Brain pericyte (primary cell): ENCODE data around the gene B3GNT9.
A peak's percentile ranks its signal among the peaks of the same experiment; 100 is the strongest.

Experiments used
- DNase-seq: peaks from one replicate; pipeline ENCODE4 v3.0.0-alpha.2; 2012; ENCODE audit warnings: low read depth, low spot score

The B3GNT9 gene

GRCh38 chr16:67150833-67151396 is at the start of gene B3GNT9:
Gene B3GNT9 (minus strand): TSS chr16:67150998. CDS start chr16:67150485, 513 bp downstream.
- DNase-seq, result no peak

- no peak for DNase-seq
These were observed 49.7 kb upstream of the B3GNT9 start for GRCh38 chr16:67200491-67200890.

- no peak for DNase-seq
These were observed 49.0 kb upstream of the B3GNT9 start for GRCh38 chr16:67199808-67200198.

GRCh38 chr16:67199011-67199807 is 48.4 kb upstream of the B3GNT9 start, which contains the start of gene ELMO3:
Gene ELMO3 (plus strand): TSS chr16:67199131. CDS start chr16:67199327, 196 bp downstream.
- no peak for DNase-seq

- DNase-seq, result no peak
These were observed 47.5 kb upstream of the B3GNT9 start for GRCh38 chr16:67198238-67198734.

GRCh38 chr16:67197704-67198103 is 46.9 kb upstream of the B3GNT9 start:
- no peak for DNase-seq

- DNase-seq, result no peak
These were observed 46.1 kb upstream of the B3GNT9 start for GRCh38 chr16:67196881-67197280.

GRCh38 chr16:67195676-67196075 is 44.9 kb upstream of the B3GNT9 start:
- DNase-seq, result no peak

- no peak for DNase-seq
These were observed 43.5 kb upstream of the B3GNT9 start for GRCh38 chr16:67194260-67194659.

- DNase-seq, result no peak
These were observed 42.7 kb upstream of the B3GNT9 start for GRCh38 chr16:67193536-67193935.

GRCh38 chr16:67192781-67193361 is 42.1 kb upstream of the B3GNT9 start:
- no peak for DNase-seq

- peak; percentile 70 for DNase-seq
These were observed 41.3 kb upstream of the B3GNT9 start, which contains the start of gene E2F4 for GRCh38 chr16:67191995-67192681. Gene E2F4 (plus strand): TSS chr16:67192155. CDS start chr16:67192228, 73 bp downstream.

- no peak for DNase-seq
These were observed 40.7 kb upstream of the B3GNT9 start for GRCh38 chr16:67191411-67191994.

GRCh38 chr16:67190448-67191399 is 39.9 kb upstream of the B3GNT9 start:
- no peak for DNase-seq

- no peak for DNase-seq
These were observed 39.2 kb upstream of the B3GNT9 start, which contains the start of gene EXOC3L1 for GRCh38 chr16:67190041-67190440. Gene EXOC3L1 (minus strand): TSS chr16:67190136. CDS start chr16:67189676, 460 bp downstream.

GRCh38 chr16:67188798-67189197 is 38.0 kb upstream of the B3GNT9 start:
- DNase-seq, result no peak

GRCh38 chr16:67188323-67188722 is 37.5 kb upstream of the B3GNT9 start:
- no peak for DNase-seq

GRCh38 chr16:67187175-67187890 is 36.5 kb upstream of the B3GNT9 start:
- DNase-seq, result no peak

GRCh38 chr16:67186550-67186950 is 35.8 kb upstream of the B3GNT9 start:
- DNase-seq, result no peak
